Fibroblast of the conjunctiva (primary cell): ENCODE data around the gene SYT1.
"Not testable (repeated sequence)": the region's sequence is repeated elsewhere in the genome, so short reads cannot be mapped to it uniquely, and the experiment has no call there.

Source experiments
- DNase-seq: peaks from one replicate; pipeline ENCODE4 v3.0.0-alpha.2; 2010; ENCODE audit warnings: low read depth

SYT1 gene

DNA sequence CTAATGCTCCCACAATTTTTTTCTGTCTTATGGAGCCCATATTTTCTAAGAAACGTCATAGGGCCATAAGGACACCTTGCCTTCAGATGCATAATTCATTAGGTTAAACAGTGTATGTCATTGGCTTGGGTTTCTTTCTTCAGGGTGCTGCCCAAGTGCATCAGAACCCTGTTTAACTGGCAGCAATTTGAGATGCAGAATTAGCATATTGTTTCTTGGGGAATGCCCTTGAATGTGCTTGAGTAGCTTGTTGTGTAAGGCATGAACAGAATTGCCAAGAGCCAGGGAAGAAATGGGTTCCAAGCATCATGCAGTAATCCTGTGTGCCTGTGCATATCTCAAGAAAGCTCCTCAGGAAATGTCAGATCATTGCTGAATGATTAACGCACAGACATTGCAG is 277.2 kb downstream of the SYT1 start:
- DNase-seq, result no peak

- no peak for DNase-seq
Observed at GRCh38 chr12:79143803-79144202, 279.2 kb downstream of the SYT1 start.

GRCh38 chr12:79151956-79152355 is 287.4 kb downstream of the SYT1 start:
- DNase-seq, result no peak

DNA sequence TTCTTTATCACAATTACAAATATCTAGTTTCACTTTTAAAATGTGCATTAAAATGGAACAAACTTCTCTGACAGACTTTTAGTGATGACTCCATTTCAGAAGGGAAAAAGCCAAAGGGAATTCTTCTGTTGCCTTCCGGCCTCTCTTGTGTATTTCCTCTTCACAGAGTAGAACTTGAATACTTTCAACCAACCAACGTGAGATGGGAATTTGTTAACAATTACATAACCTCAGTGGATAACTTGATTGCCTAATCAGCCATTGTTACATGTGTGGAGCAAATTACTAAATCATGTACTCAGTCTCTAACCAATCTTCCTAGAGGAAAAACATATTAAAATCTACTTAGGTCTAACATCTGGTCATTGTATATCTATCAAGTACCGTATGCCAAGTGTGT is 291.1 kb downstream of the SYT1 start:
- no peak for DNase-seq

DNA sequence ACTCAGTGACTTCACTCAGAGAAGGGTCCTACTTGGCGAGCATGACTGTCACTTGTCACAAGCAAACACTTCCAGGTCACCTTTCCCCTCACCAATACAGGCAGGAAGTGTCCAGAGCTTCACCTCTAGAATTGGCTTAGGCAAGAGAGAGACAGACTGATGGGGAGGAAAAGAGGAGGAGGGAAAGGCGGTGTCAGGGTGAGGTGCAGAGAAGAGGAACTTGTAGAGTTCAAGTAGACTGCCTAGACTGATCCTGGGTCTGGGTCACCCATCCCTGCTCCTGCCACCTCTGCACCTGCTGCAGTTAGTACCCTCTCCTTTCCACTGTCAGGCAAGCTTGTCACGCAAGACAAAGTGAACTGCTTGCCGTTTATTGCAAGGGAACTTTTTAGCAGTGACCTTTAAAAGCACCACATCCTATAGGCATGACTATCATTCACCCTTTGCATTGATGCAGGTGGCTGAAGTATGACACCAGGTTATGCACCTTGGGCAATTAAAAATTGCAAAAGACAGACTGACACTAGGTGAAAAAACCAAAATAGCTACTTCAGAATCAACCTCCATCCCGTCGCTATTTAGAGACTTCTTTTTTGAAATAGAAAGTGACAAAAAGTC is 292.4 kb downstream of the SYT1 start:
- no peak for DNase-seq

GRCh38 chr12:79161249-79161934 is 296.8 kb downstream of the SYT1 start:
- no peak for DNase-seq

DNA sequence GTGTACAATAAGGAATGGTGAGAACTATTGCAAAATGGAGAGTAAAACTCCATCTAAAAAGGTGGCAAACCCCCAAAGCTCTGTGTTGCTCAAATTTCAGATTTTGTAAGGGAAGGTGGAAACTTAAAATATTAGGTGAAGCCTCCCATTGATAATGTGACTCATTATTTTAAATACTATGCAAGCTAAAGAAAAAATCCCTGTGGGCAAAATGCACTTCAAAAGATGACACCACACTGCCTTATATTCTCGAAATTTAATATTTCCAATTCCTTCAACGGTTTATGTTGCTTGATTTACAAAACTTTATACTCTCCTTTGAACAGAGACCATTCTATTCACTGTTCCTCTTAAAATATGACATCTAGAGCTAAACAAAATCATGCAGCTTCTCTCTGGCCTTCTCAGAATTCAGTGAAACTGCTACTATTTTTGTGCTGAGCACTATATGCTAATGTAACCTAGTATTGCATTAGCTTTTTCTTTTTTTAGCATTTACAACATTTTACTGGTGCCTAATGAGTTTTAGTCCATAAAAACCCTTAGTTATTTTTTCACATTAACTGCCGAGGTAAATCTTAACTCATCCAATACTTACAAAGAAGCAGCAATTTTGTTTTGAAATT is 297.7 kb downstream of the SYT1 start:
- DNase-seq, result no peak

DNA sequence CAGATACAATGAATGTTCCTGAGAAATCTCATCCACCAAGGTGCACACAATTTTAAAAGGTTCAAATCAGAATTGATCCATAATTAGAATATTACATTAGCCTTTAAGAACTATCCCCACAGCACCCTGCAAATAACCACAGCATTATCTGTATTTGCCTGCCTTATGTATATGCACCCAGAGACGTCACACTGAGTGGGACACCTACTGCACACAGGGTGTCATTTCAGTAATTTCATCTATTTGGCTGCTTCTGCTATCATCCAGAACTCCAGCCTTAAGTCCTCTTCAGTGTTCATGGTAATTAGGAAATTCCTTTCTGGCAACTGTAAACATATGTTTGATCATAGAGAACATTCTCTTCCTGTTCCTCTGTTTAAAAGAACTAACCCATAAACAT is 298.4 kb downstream of the SYT1 start:
- no peak for DNase-seq

DNA sequence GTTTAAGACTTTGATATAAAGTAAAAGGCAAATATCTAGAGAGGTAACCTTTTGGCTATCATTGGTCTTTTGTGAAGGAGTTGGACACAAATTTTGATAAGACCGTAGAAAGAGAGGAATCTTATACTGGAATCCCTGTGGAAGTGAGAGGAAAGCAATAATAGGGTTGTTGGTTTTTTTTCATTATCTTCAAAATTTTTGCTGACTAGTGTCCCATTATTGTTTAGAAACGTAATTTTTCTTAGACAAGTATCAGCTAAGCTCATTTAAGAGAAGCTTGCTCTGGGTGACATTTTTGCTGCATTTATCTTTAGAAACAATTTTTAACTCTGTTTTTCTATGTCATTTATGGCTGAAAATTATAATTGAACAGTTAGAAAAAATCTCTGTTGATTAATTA is 300.3 kb downstream of the SYT1 start:
- no peak for DNase-seq

DNA sequence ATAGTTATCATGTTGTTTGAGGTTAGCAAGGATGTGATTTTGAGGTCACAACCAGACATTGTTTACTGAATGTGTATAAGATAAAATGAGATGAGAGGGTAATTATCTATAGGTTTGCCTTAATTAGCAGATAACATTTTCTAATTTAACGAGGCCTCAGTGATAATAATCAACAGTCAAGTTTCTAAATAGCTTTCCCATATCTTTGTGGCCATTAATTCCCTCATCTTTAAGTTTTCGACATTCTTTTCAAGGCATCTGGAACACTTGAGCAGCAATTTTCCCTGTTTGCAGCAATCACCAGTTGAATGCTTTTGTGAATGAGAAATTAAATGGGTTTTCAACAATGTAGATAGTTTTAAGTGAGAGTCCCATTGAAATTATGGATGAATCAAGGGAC is 304.1 kb downstream of the SYT1 start:
- no peak for DNase-seq

DNA sequence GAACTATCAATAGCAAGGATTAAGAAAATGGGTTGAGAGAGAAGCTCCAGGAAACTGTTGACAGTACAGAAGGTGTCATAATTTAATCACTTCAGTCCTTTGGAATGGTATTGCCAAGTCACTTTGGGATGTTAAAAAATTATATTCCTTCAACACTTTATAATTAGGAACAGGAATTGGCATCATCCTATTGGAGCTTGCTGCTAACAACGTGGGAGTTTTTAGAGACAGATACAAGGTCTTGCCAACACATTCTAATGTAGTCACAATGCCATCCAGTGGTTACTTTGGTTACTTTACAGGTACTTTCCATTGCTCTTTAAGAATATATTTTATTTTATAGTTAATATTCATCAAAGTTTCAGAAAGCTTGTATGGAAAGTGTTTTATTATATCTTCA is 310.1 kb downstream of the SYT1 start:
- DNase-seq, result peak; percentile 57

GRCh38 chr12:79183003-79183402 is 318.4 kb downstream of the SYT1 start:
- no peak for DNase-seq

- no peak for DNase-seq
Observed at GRCh38 chr12:79183926-79184325, 319.4 kb downstream of the SYT1 start.

DNA sequence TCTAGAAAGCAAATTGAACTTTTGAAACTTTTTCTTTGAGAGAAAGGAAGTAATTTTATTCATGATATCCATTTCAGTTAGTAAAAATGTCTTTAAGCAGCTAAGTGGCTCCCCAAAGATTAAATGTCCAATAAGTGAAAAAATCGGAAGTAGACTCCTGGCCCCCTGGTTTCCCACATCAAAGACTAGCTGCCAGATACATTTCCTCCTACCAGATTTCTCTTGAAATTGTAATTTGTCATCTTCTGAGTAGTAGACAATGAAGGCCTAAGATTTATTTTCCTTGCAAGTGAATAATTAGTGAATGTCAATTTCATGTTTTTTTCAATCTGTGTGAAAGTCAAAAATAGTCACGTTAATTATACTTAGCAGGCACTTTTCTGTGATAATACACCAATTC is 321.9 kb downstream of the SYT1 start:
- no peak for DNase-seq

GRCh38 chr12:79187032-79187431 is 322.5 kb downstream of the SYT1 start:
- no peak for DNase-seq

- DNase-seq, result no peak
Observed at GRCh38 chr12:79191391-79191790, 326.8 kb downstream of the SYT1 start.

DNA sequence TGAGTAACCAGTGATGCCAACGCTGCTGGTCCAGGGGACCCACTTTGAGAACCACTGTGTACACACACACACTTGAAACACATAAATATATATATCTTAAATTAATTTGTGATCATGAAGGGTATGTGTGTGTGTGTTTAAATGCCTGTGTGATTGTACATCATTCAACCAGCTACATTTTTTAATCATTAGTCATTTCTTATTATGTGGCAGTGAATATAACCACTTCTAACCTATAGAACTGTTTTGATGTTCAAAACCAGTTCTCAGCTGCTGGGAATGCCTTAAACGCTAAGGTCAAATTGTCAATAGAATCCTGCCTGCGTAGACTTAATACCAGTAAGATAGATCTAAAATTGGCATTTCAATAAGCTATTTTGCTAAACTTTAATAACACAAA is 330.0 kb downstream of the SYT1 start:
- DNase-seq, result no peak

DNA sequence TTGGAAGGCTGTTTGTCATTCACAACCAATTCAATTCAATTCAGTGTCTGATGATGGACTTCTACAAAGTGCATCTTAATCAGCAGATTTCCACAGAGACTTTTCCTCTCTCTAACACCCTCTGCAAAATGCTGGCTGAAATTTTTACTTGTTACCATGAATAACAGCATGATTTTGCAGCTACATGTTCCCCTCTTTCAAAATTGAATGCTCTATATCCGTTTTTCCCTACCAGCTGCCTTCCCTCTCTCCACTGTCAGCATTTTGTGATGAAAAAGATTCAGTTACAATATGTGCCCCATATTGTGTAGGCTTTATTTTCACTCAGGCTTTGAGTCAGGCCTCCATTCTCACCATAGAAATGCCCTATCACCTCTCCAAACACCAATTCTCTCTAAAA is 334.6 kb downstream of the SYT1 start:
- DNase-seq, result no peak

DNA sequence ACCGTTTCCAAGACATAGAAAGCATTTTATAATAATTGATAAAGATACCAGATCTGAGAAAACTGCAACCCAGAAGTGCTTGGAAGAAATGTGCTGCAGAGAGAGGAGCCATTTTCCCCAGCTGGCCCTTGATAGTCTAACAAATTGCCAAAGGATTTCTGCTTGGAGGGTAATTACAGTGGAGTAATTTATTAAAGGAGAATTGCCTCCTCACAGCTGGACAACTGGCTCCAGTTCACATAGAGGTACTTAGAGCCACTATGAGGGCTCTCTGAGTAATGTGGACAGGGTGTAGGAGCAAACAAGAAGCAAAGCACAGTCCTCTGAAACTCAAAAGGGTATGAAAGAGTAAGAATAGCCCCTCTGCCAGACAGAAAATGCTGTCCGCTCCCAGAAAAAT is 335.6 kb downstream of the SYT1 start:
- no peak for DNase-seq

- DNase-seq, result no peak
Observed at GRCh38 chr12:79203058-79203647, 338.6 kb downstream of the SYT1 start.

DNA sequence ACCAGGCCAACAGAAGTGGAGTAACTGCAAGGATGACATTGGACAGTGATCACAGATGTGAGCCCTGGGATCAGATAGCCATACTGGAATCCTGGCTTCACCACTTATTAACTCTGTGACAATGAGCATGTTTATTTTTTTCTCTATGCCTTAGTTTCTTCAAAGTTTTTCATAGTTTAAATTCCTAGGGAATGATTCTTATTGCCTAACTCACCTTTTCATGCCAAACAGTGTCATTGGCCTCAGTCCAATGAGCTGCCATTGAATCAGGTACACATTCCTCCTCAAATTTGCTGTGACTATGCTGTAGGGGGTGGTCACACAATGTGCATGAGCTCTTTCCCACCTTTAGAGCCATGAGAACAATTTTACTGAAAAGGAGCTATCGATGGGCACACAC is 342.3 kb downstream of the SYT1 start:
- DNase-seq, result no peak

- not testable (repeated sequence) for DNase-seq
Observed at GRCh38 chr12:79210403-79210802, 345.8 kb downstream of the SYT1 start.

GRCh38 chr12:79217306-79217705 is 352.7 kb downstream of the SYT1 start:
- no peak for DNase-seq
